ENCODE data around the gene CABP2.
"Not testable (repeated sequence)": the region's sequence is repeated elsewhere in the genome, so short reads cannot be mapped to it uniquely, and the experiment has no call there.

CABP2 gene

DNA sequence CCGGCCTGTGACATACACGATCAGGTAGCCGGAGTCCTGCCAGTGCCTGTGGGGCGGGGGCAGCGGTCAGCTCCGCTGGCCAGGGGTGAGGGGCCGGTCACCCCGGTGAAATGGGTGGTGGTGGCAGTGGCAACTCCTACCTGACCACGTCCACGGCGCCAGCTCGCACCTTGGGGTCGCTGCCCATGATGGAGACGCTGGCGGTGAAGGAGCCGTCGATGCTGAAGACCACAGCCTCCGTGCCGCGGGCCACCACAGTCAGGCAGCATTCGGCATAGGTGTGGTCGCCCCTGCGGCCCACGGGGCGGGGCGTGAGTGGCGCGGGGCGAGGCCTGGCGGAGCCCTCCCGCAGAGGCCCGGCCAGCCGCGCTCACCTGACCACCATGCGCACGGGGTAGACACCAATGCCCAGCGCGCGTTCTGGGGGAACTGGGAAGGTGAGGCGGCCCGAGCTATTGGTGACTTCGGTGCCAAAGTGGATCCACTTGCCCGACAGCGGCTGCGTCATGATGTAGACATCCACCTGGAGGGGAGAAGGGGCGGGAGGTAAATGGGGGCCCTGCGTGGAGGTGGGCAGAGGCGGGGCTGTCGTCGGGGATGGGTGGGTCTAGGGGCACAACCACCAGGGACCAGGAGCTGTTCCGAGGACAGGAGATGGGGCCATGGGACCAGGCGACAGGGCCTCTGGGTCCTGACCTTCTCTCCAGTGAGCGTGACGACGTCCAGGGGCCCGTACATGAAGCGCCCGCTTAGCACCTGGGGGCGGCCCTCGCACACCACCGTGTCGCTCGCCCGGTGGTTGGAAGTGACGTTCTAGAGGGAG is 29.5 kb downstream of the CABP2 start:
- no peak for DNase-seq

DNA sequence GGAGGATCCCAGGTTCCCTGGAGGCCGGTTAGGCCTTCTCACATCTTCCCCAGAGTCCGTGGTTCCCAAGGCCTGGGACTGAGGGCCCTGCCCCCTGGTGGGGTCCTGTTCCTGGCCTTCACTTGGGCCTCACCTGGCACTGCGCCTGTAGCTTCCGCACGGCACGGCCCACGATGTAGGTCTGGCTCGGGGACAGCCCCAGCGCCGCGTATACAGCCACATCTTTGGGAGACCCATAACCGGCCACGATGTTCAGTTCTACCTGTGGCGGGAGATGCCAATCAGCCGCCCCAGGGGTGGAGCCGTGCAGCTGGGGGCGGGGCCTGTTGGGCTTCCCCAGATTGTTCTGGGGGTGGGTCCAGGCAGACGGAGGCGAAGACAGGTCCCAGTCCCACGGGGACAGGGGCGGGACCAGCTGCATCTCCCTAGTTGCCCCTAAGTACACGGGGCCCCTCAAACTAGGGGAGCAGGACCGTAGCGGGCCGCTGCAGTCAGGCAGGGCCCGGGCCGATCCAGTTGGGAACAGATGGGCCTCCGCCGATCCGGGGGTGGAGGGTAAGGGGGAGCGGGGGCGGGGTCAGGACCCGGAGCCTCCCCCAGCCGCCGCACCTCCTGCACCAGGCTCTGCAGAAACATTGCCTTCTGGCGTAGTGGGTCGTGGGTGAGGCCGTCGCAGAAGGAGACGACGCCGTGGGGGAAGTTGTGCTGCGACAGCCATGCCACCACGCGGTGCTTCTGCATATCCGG is 30.3 kb downstream of the CABP2 start:
- peak; percentile 54 to 63 for DNase-seq

DNA sequence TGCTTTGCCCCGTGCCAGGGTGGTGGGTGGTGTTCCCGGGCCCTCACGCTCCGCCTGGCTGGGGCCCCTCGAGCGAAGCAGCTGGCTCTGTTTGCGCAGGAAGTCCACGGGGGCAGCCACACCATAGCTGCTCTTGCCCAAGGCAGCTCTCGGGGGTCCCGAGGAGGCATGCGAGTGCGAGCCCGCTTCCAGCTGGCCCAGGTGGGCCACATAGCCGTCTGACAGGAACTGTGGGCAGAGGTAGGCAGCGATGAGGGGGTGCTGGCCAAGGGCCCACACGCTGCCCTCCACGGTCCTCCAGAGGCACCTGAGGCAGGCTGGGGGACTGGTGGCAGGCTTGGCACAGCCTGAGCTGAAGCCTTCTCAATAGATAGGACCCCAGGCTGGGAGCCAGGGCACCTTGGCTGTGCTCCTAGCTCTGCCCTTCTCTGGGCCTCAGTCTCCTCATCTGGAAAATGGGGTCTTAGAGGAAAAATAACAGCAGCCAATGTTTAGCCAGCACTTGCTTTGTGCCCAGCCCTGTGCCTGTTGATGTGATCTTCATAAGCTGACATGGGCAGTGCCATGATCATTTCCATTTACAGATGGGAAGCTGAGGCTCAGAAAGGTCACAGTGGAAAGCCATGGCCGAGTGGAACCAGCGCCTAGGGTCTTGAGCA is 31.0 kb downstream of the CABP2 start:
- no peak for DNase-seq

DNA sequence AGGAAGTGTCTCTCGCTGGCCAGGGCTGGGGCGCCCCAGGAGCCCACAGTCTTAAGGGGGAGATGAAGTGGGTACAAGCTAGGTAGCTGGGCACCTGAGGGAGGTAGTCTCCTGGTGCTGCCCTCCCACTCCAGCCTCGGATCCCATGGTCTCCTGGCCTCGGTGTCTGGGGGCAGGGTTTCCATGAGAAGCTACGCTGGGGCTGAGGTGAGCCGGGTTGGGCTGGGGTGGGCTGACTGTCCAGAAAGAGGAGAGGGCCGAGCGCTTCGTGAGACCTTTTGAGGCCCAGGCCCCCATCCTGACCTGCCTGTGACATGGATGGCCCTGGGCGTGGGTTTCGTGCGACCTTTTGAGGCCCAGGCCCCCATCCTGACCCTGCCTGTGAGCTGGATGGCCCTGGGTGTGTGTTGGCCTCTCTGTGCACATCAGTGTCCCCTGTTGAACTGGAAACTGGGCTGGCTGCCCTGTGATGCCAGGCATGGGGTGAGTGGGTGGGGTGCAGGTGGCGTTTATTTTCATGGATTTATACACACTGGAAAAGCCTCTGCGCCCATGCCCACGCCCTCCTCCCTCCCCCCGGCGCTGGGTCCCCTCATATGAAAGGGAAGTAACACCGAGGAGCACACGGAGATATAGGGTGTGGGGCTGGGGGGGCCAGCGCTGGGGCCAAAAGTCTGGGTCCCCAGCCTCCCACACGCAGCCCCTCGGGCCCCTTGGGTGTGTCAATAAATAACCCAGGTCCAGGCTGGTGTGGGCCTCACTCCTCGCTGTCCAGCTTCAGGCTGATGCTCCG is 31.8 kb downstream of the CABP2 start:
- no peak for DNase-seq

- no peak for DNase-seq
Measured at GRCh38 chr11:67490727-67491065, 32.5 kb downstream of the CABP2 start.

- DNase-seq: no peak
Measured at GRCh38 chr11:67489885-67490726, 33.1 kb downstream of the CABP2 start.

DNA sequence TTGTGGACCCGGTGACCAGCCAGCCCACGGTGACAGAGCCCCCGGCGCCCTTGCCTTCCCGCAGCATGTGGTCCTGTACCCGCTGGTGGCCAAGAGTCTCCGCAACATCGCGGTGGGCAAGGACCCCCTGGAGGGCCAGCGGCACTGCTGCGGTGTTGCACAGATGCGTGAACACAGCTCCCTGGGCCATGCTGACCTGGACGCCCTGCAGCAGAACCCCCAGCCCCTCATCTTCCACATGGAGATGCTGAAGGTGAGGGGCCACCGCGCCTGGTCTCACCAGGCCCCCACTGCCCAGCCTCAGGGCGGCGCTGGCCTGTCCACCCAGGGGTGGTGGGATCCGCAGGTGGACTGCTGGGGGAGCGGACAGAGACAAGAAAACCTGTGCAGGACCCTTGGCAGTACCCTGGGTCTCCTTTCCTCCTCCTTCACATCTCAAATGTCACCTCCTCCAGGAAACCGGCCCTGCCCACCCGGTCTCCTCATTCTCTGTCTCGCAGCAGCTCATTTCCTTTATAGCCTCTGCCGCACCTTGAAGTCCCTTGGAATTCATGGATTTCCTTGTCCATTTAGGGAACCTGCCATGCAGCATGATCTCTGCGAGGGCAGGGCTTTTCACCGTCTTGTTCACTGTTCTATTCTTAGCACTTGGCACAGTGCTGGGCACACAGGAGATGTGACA is 33.9 kb downstream of the CABP2 start:
- no peak for DNase-seq

DNA sequence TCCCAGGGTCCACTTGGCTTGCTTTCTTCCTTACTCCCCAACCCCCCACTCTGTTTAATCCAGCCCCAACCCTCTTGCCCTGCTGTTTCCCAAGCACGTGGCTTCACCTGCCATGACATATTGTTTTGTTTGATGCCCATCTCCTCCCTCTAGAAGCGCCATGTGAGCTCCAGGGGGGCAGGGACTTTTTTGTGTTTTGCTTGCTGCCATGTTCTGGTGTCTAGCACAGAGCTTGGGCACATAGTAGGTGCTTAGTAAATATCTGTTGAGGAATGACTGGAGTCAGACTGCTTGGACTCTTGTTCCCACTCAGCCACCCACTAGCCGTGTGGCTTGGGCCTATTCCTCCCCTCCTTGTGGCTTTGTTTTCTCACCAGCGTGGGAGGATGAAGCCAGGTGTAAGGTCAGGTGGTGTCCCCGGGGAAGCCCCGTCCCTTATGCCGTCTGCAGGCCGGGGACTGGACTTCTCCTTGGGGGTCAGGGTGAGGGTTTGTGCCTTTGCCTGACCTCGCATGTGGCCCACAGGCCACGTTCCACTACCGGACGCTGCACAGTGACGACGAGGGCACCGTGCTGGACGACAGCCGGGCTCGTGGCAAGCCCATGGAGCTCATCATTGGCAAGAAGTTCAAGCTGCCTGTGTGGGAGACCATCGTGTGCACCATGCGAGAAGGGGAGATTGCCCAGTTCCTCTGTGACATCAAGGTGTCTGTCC is 36.6 kb downstream of the CABP2 start:
- peak; percentile 78 to 81 for DNase-seq

DNA sequence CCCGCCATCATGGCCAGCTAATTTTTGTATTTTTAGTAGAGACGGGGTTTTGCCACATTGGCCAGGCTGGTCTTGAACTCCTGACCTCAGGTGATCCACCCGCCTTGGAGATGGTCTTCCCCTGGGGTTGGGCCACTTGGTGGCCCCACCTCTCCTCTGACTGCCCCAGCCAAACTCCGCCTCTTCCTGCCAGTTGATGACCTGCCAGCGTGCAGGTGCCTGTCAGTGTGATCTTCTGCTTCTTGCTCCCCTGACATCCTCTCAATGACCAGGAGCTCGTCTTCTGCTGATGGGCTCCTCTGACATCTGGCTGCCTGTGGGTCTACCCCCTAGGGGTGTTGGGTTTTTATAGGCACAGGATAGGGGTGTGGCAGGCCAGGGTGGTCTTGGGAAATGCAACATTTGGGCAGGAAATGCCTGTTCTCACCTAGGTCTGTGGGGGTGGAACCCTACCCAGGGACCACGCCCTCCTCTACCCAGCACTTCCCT is 37.3 kb downstream of the CABP2 start:
- DNase-seq: peak; percentile 74 to 82

DNA sequence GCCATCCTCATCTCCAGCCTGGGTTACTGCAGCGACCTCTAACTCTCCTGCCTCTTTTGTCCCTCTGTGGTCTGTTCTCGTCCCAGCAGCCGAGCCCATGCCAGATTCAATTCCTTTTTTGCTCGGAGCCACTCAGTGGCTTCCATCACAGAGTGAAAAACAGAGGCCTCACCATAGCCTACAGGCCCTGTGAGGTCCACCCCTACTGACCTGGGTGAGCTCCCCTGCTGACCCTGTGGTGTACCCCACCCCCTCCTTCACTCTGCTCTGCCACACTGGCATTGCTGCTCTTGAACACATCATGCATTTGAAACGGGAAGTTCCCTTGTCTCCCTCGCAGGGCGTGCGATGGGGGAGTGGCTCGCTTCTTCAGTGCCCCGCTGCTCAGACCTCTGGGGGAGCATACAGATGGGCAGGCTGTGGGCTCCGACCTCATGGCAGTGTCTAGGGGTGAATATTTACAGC is 38.4 kb downstream of the CABP2 start:
- peak; percentile 85 to 86 for DNase-seq

GRCh38 chr11:67483831-67484665 is 39.2 kb downstream of the CABP2 start:
- DNase-seq: peak; percentile 71 to 72

DNA sequence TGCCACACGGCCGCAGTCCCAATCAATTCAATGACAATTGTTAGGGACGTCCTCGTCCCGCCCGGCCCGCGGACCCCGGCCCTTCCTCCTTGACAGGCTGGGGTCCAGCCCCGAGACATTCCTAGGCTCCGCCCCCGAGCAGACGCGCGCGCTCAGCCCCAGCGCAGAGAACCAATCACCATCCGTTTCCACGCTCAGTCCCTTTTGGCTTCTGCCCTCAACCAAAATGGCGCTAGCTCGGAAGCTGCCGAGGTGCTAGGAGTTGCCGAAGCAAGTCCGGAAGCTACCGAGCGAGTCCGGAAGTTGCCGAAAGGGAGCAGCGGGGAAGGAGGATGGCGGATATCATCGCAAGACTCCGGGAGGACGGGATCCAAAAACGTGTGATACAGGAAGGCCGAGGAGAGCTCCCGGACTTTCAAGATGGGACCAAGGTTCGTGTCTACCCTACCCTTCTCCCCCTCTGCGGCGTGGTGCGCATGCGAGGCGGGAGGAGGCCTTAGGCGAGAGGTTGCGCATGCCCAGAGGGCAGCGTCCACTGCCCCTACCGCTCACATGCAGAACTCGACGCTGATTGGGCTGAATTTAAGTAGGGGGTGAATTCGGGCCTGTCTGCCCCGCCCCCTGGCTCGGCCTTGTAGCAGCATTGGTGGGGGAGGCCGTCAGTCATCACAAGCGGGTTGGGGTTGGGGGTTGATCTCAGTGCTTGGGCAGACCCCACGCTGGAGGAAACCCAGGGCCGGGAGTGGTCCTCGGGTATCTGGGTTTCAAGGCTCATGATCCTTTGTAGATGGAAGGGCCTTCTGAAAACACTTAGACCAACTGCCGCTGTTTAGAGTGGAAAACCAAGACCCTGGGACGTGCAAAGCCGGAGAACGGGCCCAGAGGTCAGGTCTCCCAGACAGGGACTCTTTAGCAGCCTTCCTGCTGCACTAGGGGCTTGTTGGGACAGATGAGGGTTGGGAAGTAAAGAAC is 40.1 kb downstream of the CABP2 start, which contains the start of gene AIP:
Gene AIP, plus strand, starts transcription at position 200 of the 972 bp plus-strand sequence. Its CDS starts 133 bp downstream, at position 333.
- DNase-seq: peak; percentile 98

DNA sequence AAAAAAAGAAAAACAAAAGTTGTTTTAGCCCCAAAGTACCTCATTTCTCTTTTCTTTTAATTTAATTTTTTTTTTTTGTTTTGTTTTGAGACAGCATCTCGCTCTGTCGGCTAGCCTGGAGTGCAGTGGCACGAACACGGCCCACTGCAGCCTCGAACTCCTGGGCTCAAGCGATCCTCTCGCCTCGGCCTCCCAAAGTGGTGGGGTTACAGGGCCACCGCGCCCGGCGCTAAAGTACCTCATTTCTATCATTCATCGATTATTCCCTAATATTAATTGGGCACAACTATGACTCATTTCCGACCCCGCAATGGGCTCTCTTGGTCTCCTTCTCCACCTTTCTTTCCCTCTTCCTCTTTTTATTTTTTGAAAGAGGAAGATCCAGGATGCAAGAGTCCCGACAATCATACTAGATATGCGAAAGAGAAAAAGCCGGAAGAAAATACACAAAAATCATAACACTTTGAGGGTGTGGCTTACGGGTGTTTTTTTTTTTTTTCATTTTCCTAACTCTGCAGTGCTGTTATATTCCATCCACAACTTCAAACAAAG is 40.9 kb downstream of the CABP2 start:
- DNase-seq: peak in 1 of 2 experiments; percentile 31

DNA sequence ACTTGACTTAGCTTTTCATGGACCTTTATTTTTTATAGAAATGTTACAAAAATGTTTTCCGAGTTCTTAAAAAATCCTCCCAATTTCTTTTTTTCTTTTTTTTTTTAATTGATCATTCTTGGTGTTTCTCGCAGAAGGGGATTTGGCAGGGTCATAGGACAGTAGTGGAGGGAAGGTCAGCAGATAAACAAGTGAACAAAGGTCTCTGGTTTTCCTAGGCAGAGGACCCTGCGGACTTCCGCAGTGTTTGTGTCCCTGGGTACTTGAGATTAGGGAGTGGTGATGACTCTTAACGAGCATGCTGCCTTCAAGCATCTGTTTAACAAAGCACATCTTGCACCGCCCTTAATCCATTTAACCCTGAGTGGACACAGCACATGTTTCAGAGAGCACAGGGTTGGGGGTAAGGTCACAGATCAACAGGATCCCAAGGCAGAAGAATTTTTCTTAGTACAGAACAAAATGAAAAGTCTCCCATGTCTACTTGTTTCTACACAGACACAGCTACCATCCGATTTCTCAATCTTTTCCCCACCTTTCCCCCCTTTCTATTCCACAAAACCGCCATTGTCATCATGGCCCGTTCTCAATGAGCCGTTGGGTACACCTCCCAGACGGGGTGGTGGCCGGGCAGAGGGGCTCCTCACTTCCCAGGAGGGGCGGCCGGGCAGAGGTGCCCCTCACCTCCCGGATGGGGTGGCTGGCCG is 45.7 kb downstream of the CABP2 start:
- not testable (repeated sequence) for DNase-seq

GRCh38 chr11:67476692-67477091 is 46.6 kb downstream of the CABP2 start:
- DNase-seq: not testable (repeated sequence)

GRCh38 chr11:67472882-67473281 is 50.4 kb downstream of the CABP2 start:
- DNase-seq: no peak

Measured in activated T-cell treated with anti-CD3 and anti-CD28 coated beads, Interleukin-2, amount 50 U/mL, for 48 hours (primary cell).